ENCODE results near the gene CDKN2AIPNL. TPM values are rescaled to one million over a fixed set of nuclear protein-coding genes. Genes with fewer than 3 reads are reported as not detected.

The CDKN2AIPNL gene
- total and polyA plus RNA-seq, 2 of the 4 experiments (the other 2 are of a cell fraction) = 14.0 to 18.1 TPM

DNA sequence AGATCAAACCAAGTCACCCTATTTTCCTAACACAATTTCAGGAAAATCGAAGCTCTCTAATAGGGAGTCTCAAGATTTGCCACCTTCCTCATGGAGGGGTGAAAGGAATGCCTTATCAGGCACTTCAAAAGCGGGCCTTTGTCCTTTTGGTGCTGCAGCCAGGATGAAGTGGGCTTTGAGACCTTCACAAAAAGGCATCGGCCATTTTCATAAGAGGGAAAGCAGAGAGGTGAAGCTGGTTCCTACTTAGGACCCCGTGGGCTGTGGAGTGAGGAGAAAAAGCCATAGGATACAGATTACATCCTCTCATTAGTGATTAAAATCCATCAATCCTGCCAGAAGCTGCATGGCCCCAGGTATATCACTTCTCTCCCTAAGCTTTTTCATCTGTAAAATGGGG is 859 bp downstream of the CDKN2AIPNL start:
- H3K36me3 ChIP-seq (ENCODE audit: control insufficient read depth, insufficient read depth, low read length) = peaks cover 6% of the 10 kb centered on the region
- H3K4ac ChIP-seq (ENCODE audit: low read depth, low read length) = peak overlapping the region; percentile 58; the same call in 1 of the 2 replicates
- peak overlapping the region; percentile 95 for H3K4me2 ChIP-seq (ENCODE audit: low read depth, low read length)
- ChIA-PET POLR2A (ENCODE audit: unreplicated experiment) (interaction anchor here (0.6 kb wide), 1 partner anchor 114 kb away, joined by 9 read pairs; no protein-coding TSS in a partner anchor), CTCF (interaction anchor here (0.7 to 1.5 kb wide), 7 partner anchors 19 to 176 kb away, joined by 3 to 5 read pairs (median 3); no protein-coding TSS in a partner anchor)
- no peak overlapping the region; the same call in 1 of the 2 replicates for H2AK5ac ChIP-seq (ENCODE audit: low read depth, low read length)
- ATAC-seq (ENCODE audit: low read depth) (no peak), DNase-seq (no peak)
- H3K4me3 ChIP-seq (ENCODE audit: insufficient read depth, low read depth, low read length) = peak overlapping the region; percentile 71
- TF ChIP-seq, protein P1, sequence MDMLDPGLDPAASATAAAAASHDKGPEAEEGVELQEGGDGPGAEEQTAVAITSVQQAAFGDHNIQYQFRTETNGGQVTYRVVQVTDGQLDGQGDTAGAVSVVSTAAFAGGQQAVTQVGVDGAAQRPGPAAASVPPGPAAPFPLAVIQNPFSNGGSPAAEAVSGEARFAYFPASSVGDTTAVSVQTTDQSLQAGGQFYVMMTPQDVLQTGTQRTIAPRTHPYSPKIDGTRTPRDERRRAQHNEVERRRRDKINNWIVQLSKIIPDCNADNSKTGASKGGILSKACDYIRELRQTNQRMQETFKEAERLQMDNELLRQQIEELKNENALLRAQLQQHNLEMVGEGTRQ (IDR thresholded peaks at IDR 0.05; ENCODE audit: low read depth, low read length) = no peak
- TF ChIP-seq RCOR1 (IDR thresholded peaks at IDR 0.05; ENCODE audit: insufficient replicate concordance, low read length) = no peak
- no CpG with 5 or more reads among the region's 4 CpGs for WGBS, 2 experiments (ENCODE audit: extremely low coverage in 2 of 2, insufficient read length in 1 of 2)
- no peak overlapping the region for H3K27ac ChIP-seq (ENCODE audit: insufficient read depth, low read length)
- no peak overlapping the region for H3K56ac ChIP-seq (ENCODE audit: extremely low read depth, insufficient read depth, low read length)
- peak overlapping the region; percentile 80 to 99; a peak in 2 of 4 replicates for H4K8ac ChIP-seq (ENCODE audit: low read depth in 2 of 2, low read length in 2 of 2)
- peaks cover 23 to 46% of the 10 kb centered on the region in 2 experiments for H3K79me1 ChIP-seq (ENCODE audit: low read depth in 1 of 2, low read length in 2 of 2)
- no TSS peak for BruUV-seq (replicated peaks)
- H3K27me3 ChIP-seq (ENCODE audit: control insufficient read depth, insufficient read depth, low read length) = no peaks in the 10 kb centered on the region
- H2AFZ ChIP-seq (replicated peaks; ENCODE audit: low read length, poor library complexity) = no peak overlapping the region
- no peak overlapping the region for H3K18ac ChIP-seq (ENCODE audit: low read depth, low read length)
- peak overlapping the region; percentile 11; the same call in 1 of the 2 replicates for H4K5ac ChIP-seq (ENCODE audit: low read depth, low read length)
- intact Hi-C loops (cut with micrococcal nuclease) = loop anchor here (1.0 kb wide), 2 partner anchors 92 to 166 kb away; no protein-coding TSS in a partner anchor
- H2BK120ac ChIP-seq (ENCODE audit: low read depth, low read length) = no peak overlapping the region
- H2BK20ac ChIP-seq (ENCODE audit: low read depth, low read length) = no peak overlapping the region
- in situ Hi-C loops (cut with MboI; ENCODE audit: low sequenced_read_pairs) = loop anchor here (10.0 kb wide), 1 partner anchor 114 kb away; the partner anchor contains the start of gene JADE2
- dilution Hi-C loops (cut with HindIII; ENCODE audit: low sequenced_read_pairs, unreplicated experiment) = no loop called here
- 0 out of 2 replicates have a peak overlapping the region, but pooled peaks have one; percentile 25 for H3K14ac ChIP-seq (replicated peaks; ENCODE audit: low read depth, low read length)
- no peak overlapping the region for H2BK15ac ChIP-seq (ENCODE audit: low read depth, low read length)
- H3K9ac ChIP-seq (ENCODE audit: low read depth, low read length) = peak overlapping the region; percentile 71
- no peak overlapping the region for H4K91ac ChIP-seq (ENCODE audit: insufficient read depth, low read depth, low read length)
- H3K9me1 ChIP-seq (ENCODE audit: insufficient read depth, low read length) = peaks cover 5% of the 10 kb centered on the region
- H3K23ac ChIP-seq (ENCODE audit: low read depth, low read length) = peak overlapping the region; percentile 63; the same call in 1 of the 2 replicates
- H2AK9ac ChIP-seq (replicated peaks; ENCODE audit: low read depth, low read length, poor library complexity) = no peak overlapping the region
- no peaks in the 10 kb centered on the region for H3K9me3 ChIP-seq (ENCODE audit: control insufficient read depth, insufficient read depth, low read length)
- H3K4me1 ChIP-seq (ENCODE audit: control insufficient read depth, insufficient read depth, low read length) = peaks cover 10% of the 10 kb centered on the region
- H2BK5ac ChIP-seq (ENCODE audit: low read depth, low read length, poor library complexity, severe bottlenecking) = no peak overlapping the region
- H4K20me1 ChIP-seq (ENCODE audit: insufficient read depth, low read length) = no peaks in the 10 kb centered on the region; the same call in 1 of the 2 replicates
